Stimulated activated effector memory CD8-positive, alpha-beta T cell treated with anti-CD3 and anti-CD28 coated beads, Interleukin-12 subunit alpha, Interleukin-12 subunit beta, amount 100 ng/mL, for 72 hours (primary cell): ENCODE measurements around the gene IL23R.
"Not testable (repeated sequence)": the region's sequence is repeated elsewhere in the genome, so short reads cannot be mapped to it uniquely, and the experiment has no call there.

ENCODE experiments used
- ATAC-seq: fragments of 150-1000 bp; cut with Tn5 transposase; 2 replicates; pipeline ENCODE4 v1.10.0; 2021
- DNase-seq, 2 donors: peaks; one replicate each; pipeline ENCODE4 v3.0.0; 2021 to 2022; ENCODE audit warnings: low spot score in 2 of 2
- H3K27ac Mint-ChIP-seq: one replicate; pipeline ENCODE4 v1.8.0; 2022; ENCODE audit warnings: mild to moderate bottlenecking, mixed read lengths
- H3K36me3 Mint-ChIP-seq: one replicate; pipeline ENCODE4 v1.8.0; 2022; ENCODE audit warnings: mild to moderate bottlenecking, mixed read lengths
- H3K4me1 Mint-ChIP-seq: one replicate; pipeline ENCODE4 v1.8.0; 2022; ENCODE audit warnings: mixed read lengths
- H3K4me3 Mint-ChIP-seq: one replicate; pipeline ENCODE4 v1.8.0; 2022; ENCODE audit warnings: mild to moderate bottlenecking, mixed read lengths
- H3K9me3 Mint-ChIP-seq: one replicate; pipeline ENCODE4 v1.8.0; 2022; ENCODE audit warnings: mixed read lengths

The IL23R gene

DNA sequence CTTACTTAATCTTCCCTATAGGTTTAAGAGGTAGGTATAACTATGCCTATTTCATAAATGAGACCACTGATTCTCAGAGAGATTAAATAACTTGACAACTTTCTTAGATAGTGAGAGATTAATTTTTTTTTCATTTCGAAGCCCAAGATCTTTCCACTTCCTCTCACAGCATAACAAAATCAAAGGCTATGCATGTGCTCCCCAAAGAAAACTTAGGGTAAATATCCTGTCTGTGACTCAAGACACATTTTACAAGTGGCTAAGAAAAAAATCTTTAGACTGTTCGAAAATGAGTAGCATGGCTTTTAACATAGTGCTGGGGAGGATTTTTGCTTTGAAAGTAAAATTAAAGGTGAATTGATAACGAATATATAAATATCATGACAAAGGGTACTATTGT is 23.3 kb upstream of the IL23R start:
- peak; percentile 55 for ATAC-seq

DNA sequence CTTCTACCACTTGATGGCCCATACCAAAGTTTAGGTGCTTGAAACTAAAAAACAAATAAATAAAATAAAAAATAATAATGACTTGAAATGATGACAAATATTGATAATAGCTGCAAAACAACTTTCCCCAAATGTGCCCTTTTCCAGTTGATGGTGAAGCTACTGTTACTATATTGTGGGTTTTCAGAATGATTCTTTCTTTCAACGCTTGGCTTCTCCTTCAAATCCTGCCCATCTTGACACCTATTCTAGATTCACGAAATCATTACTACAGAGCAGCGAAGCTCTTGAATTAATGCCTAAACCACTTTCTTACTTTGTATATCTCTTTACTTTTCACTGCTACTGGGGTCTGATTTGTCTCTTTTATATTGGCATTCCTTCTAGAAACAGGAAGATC is 22.3 kb upstream of the IL23R start:
- DNase-seq (no peak), ATAC-seq (no peak)
- Mint-ChIP-seq H3K27ac (no peak overlapping the region), H3K4me3 (no peak overlapping the region), H3K36me3 (no peaks in the 10 kb centered on the region), H3K4me1 (peaks cover 37% of the 10 kb centered on the region), H3K9me3 (no peaks in the 10 kb centered on the region)

More for the DNA sequence above, 23.3 kb upstream of the IL23R start:
- H3K36me3 Mint-ChIP-seq, result no peaks in the 10 kb centered on the region
- peaks cover 33% of the 10 kb centered on the region for H3K4me1 Mint-ChIP-seq
- H3K9me3 Mint-ChIP-seq, result no peaks in the 10 kb centered on the region
- H3K4me3 Mint-ChIP-seq, result no peak overlapping the region
- DNase-seq, result no peak
- H3K27ac Mint-ChIP-seq, result no peak overlapping the region

GRCh38 chr1:67144696-67145095 is 21.6 kb upstream of the IL23R start:
- Mint-ChIP-seq H3K4me1 (peaks cover 44% of the 10 kb centered on the region), H3K9me3 (no peaks in the 10 kb centered on the region), H3K36me3 (no peaks in the 10 kb centered on the region), H3K4me3 (peak overlapping the region; percentile 5), H3K27ac (no peak overlapping the region)
- ATAC-seq (no peak), DNase-seq (no peak)

GRCh38 chr1:67146101-67146500 is 20.2 kb upstream of the IL23R start:
- no peaks in the 10 kb centered on the region for H3K9me3 Mint-ChIP-seq
- no peaks in the 10 kb centered on the region for H3K36me3 Mint-ChIP-seq
- ATAC-seq (peak; percentile 64), DNase-seq (no peak)
- peak overlapping the region; percentile 73 for H3K27ac Mint-ChIP-seq
- H3K4me1 Mint-ChIP-seq, result peaks cover 48% of the 10 kb centered on the region
- no peak overlapping the region for H3K4me3 Mint-ChIP-seq

GRCh38 chr1:67146539-67146938 is 19.7 kb upstream of the IL23R start:
- no peak for DNase-seq
- no peak overlapping the region for H3K4me3 Mint-ChIP-seq
- ATAC-seq, result no peak

GRCh38 chr1:67147973-67148372 is 18.3 kb upstream of the IL23R start:
- Mint-ChIP-seq H3K4me1 (peaks cover 53% of the 10 kb centered on the region), H3K27ac (peak overlapping the region; percentile 66)
- H3K4me3 Mint-ChIP-seq, ATAC-seq, H3K36me3 Mint-ChIP-seq, H3K9me3 Mint-ChIP-seq, DNase-seq: not testable (repeated sequence)

More at GRCh38 chr1:67146539-67146938, 19.7 kb upstream of the IL23R start:
- Mint-ChIP-seq H3K27ac (peak overlapping the region; percentile 73), H3K36me3 (no peaks in the 10 kb centered on the region), H3K9me3 (no peaks in the 10 kb centered on the region), H3K4me1 (peaks cover 52% of the 10 kb centered on the region)

- H3K4me3 Mint-ChIP-seq, result no peak overlapping the region
- ATAC-seq, result peak; percentile 53
Measured at GRCh38 chr1:67148516-67149178, 17.6 kb upstream of the IL23R start.

GRCh38 chr1:67149179-67149770 is 17.0 kb upstream of the IL23R start:
- Mint-ChIP-seq H3K4me1 (peaks cover 43% of the 10 kb centered on the region), H3K36me3 (no peaks in the 10 kb centered on the region), H3K9me3 (no peaks in the 10 kb centered on the region), H3K4me3 (no peak overlapping the region), H3K27ac (no peak overlapping the region)
- peak; percentile 88 for ATAC-seq
- DNase-seq, result no peak

More at GRCh38 chr1:67148516-67149178, 17.6 kb upstream of the IL23R start:
- Mint-ChIP-seq H3K4me1 (peaks cover 47% of the 10 kb centered on the region), H3K27ac (no peak overlapping the region), H3K9me3 (no peaks in the 10 kb centered on the region), H3K36me3 (no peaks in the 10 kb centered on the region)
- DNase-seq, result no peak

DNA sequence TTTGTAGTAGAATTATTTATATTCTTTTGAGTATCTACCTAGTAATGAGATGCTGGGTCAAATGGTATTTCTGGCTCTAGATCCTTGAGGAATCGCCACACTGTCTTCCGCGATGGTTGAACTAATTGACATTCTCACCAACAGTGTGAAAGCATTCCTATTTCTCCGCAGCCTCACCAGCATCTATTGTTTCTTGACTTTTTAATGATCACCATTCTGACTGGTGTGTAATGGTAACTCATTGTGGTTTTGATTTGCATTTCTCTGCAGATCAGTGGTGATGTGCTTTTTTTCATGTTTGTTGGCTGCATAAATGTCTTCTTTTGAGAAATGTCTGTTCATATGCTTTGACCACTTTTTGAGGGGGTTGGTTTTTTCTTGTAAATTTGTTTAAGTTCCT is 15.3 kb upstream of the IL23R start:
- Mint-ChIP-seq H3K4me1 (peaks cover 35% of the 10 kb centered on the region), H3K36me3 (no peaks in the 10 kb centered on the region), H3K4me3 (no peak overlapping the region), H3K9me3 (no peaks in the 10 kb centered on the region), H3K27ac (no peak overlapping the region)
- DNase-seq (no peak), ATAC-seq (no peak)

DNA sequence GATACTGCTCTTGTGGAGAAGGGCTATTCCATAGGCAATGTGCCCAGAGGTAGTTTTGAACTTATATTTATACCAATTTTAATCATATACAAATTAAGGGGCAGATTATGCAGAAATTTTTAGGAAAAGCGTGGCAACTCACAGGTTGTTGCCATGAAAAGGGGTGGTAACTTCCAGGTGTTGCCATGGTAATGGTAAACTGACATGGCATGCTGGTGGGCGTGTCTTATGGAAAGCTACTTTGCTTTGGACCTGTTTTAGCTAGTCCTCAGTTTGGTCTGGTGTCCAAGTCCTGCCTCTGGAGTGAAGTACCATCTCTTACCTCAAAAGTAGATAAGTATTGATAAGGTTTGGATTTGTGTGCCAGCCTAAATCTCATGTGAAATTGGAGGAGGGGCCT is 7.9 kb upstream of the IL23R start:
- H3K4me3 Mint-ChIP-seq, result no peak overlapping the region
- no peak for DNase-seq
- ATAC-seq, result no peak
- no peak overlapping the region for H3K27ac Mint-ChIP-seq
- peaks cover 31% of the 10 kb centered on the region for H3K4me1 Mint-ChIP-seq
- H3K9me3 Mint-ChIP-seq, result no peaks in the 10 kb centered on the region
- H3K36me3 Mint-ChIP-seq, result no peaks in the 10 kb centered on the region

- peak; percentile 84 for ATAC-seq
- Mint-ChIP-seq H3K36me3 (no peaks in the 10 kb centered on the region), H3K4me3 (no peak overlapping the region), H3K27ac (peak overlapping the region; percentile 43), H3K4me1 (peaks cover 39% of the 10 kb centered on the region), H3K9me3 (no peaks in the 10 kb centered on the region)
- DNase-seq, result no peak
Measured at GRCh38 chr1:67159233-67159632, 7.0 kb upstream of the IL23R start.

DNA sequence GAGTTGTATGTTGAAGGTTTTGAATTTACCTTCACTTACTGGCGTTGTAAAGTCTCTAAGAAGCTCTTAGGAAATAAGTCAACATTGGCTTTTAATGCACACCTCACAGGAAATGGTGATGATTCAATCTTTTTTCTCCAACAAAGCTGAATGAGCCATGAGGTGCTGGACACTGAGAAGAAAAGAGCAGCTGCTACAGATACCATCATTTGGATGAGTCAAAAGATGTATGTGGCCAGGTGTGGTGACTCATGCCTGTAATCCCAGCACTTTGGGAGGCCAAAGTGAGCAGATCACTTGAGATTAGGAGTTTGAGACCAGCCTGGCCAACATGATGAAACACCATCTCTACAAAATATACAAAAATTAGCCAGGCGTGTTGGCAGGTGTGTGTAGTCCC is 3.3 kb upstream of the IL23R start:
- H3K9me3 Mint-ChIP-seq, result no peaks in the 10 kb centered on the region
- peak overlapping the region; percentile 36 for H3K4me3 Mint-ChIP-seq
- H3K36me3 Mint-ChIP-seq, result peaks cover 23% of the 10 kb centered on the region
- peak overlapping the region; percentile 91 for H3K27ac Mint-ChIP-seq
- DNase-seq (no peak), ATAC-seq (peak; percentile 84)
- H3K4me1 Mint-ChIP-seq, result peaks cover 49% of the 10 kb centered on the region

DNA sequence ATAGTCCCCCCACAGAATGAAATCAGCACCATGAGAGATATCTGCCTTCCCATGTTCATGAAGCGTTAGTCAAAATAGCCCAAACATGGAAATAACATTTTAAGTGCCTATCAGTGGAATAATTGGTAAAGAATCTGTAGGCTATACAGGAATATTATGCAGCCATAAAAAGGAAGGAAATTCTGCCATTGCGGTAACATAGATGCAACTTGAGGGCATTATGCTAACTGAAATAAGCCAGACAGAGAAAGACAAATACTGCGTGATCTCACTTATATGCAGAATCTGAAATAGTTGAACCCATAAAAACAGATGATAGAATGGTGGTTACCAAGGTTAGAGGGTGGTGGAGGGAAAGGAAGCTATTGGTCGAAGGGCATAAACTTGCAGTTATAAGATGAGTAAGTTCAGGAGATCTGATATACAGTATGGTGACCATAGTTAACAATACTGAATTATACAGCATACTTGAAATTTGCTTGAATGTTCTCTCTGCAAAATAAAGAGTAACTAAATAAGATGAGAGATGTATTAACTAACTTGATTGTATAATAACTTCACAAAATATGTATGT is 699 bp upstream of the IL23R start:
- no peaks in the 10 kb centered on the region for H3K9me3 Mint-ChIP-seq
- DNase-seq (no peak), ATAC-seq (peak; percentile 37)
- peak overlapping the region; percentile 63 for H3K4me3 Mint-ChIP-seq
- peak overlapping the region; percentile 98 for H3K27ac Mint-ChIP-seq
- peaks cover 41% of the 10 kb centered on the region for H3K4me1 Mint-ChIP-seq
- H3K36me3 Mint-ChIP-seq, result peaks cover 49% of the 10 kb centered on the region

DNA sequence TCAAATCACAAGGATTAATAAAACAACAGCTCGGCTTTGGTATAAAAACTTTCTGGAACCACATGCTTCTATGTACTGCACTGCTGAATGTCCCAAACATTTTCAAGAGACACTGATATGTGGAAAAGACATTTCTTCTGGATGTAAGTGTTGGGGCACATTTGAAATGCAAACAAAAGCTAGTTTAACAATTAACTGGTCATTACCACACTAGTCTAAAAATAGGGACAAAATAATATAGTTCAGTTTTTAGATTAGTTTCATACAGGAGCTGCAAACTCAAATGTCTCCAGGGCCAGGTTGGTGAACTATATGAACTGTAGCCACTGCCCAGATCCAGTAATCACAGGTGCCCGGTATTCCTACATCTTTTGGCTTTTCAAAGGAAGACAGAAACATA is 3.2 kb downstream of the IL23R start:
- Mint-ChIP-seq H3K9me3 (no peaks in the 10 kb centered on the region), H3K4me1 (peaks cover 39% of the 10 kb centered on the region), H3K4me3 (peak overlapping the region; percentile 63), H3K36me3 (peaks cover 85% of the 10 kb centered on the region), H3K27ac (peak overlapping the region; percentile 98)
- ATAC-seq (no peak), DNase-seq (no peak)

GRCh38 chr1:67169932-67170331 is 3.7 kb downstream of the IL23R start:
- DNase-seq, result no peak
- no peak for ATAC-seq
- Mint-ChIP-seq H3K36me3 (peaks cover 89% of the 10 kb centered on the region), H3K4me1 (peaks cover 37% of the 10 kb centered on the region), H3K27ac (peak overlapping the region; percentile 98), H3K4me3 (peak overlapping the region; percentile 63), H3K9me3 (peaks cover 2% of the 10 kb centered on the region)
